Activated T-helper 1 cell treated with anti-CD3 and anti-CD28 coated beads, Interleukin-12 subunit alpha, Interleukin-12 subunit beta, Interleukin-2, Interleukin-4 antibody, amounts not matched to agents 30 ng/mL and 10 ng/mL and 1 ng/mL, durations not matched to agents 14 hours and 24 hours and 36 hours (primary cell): ENCODE data around the gene CIBAR2. TPM values are rescaled to one million over a fixed set of nuclear protein-coding genes. Genes with fewer than 3 reads are reported as not detected.
"Not testable (repeated sequence)": the region's sequence is repeated elsewhere in the genome, so short reads cannot be mapped to it uniquely, and the experiment has no call there.

ENCODE experiments used
- DNase-seq: peaks from one replicate; pipeline ENCODE4 v3.0.0; 2021; ENCODE audit warnings: low spot score
- H3K27ac Mint-ChIP-seq: one replicate; pipeline ENCODE4 v1.8.0; 2021; ENCODE audit warnings: mild to moderate bottlenecking, mixed read lengths
- H3K27me3 Mint-ChIP-seq: one replicate; pipeline ENCODE4 v1.8.0; 2022; ENCODE audit warnings: mild to moderate bottlenecking, moderate library complexity, mixed read lengths; ENCODE audit not compliant: insufficient read depth
- H3K36me3 Mint-ChIP-seq: one replicate; pipeline ENCODE4 v1.8.0; 2021; ENCODE audit warnings: low read depth, mixed read lengths
- H3K4me1 Mint-ChIP-seq: one replicate; pipeline ENCODE4 v1.8.0; 2021; ENCODE audit warnings: low read depth, mixed read lengths
- H3K4me3 Mint-ChIP-seq: one replicate; pipeline ENCODE4 v1.8.0; 2021; ENCODE audit warnings: mild to moderate bottlenecking, moderate library complexity, mixed read lengths
- H3K9me3 Mint-ChIP-seq: one replicate; pipeline ENCODE4 v1.8.0; 2021; ENCODE audit warnings: mixed read lengths
- intact Hi-C: fragments of 100-400 bp; cut with micrococcal nuclease; formaldehyde crosslinking; loops from one replicate; pipeline ENCODE4 v1.15.1; 2024
- total RNA-seq: library from RNA; stranded (reverse); gene quantifications from 2 replicates; pipeline ENCODE4 v1.2.3, GENCODE V29; 2022

CIBAR2 gene
- total RNA-seq, 1 donor from 2014 or later: not detected

- peaks cover 5% of the 10 kb centered on the region for H3K36me3 Mint-ChIP-seq
- H3K27ac Mint-ChIP-seq: no peak overlapping the region
- no peaks in the 10 kb centered on the region for H3K9me3 Mint-ChIP-seq
- H3K4me1 Mint-ChIP-seq: peaks cover under 1% of the 10 kb centered on the region
- H3K4me3 Mint-ChIP-seq: no peak overlapping the region
- DNase-seq: no peak
- intact Hi-C loops: no loop called here
- H3K27me3 Mint-ChIP-seq: no peaks in the 10 kb centered on the region
Measured at GRCh38 chr16:85062845-85063244, 49.4 kb downstream of the CIBAR2 start.

DNA sequence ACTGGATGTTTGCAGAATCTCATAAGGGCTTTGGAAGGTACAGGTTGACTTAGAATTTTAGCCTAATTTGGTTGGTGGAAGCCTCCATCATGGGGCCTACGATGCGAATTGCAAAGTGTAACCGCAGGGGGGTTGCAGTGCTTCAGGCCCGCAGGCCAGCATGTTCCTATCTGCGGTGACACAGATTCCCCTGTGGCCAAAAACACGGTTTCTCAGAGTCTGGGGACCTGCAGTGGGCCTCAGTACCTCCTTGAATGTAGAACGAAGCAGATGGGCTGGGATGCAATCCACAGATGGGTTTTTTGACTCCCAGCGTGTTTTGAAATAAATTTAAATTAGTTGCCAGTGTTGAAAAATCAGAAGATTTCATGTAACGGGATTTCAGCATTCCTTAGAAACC, 49.9 kb downstream of the CIBAR2 start:
- intact Hi-C loops: no loop called here
- peaks cover 5% of the 10 kb centered on the region for H3K4me1 Mint-ChIP-seq
- H3K9me3 Mint-ChIP-seq: no peaks in the 10 kb centered on the region
- peaks cover 5% of the 10 kb centered on the region for H3K36me3 Mint-ChIP-seq
- H3K27ac Mint-ChIP-seq: no peak overlapping the region
- DNase-seq: no peak
- H3K4me3 Mint-ChIP-seq: no peak overlapping the region
- H3K27me3 Mint-ChIP-seq: peaks cover 2% of the 10 kb centered on the region

DNA sequence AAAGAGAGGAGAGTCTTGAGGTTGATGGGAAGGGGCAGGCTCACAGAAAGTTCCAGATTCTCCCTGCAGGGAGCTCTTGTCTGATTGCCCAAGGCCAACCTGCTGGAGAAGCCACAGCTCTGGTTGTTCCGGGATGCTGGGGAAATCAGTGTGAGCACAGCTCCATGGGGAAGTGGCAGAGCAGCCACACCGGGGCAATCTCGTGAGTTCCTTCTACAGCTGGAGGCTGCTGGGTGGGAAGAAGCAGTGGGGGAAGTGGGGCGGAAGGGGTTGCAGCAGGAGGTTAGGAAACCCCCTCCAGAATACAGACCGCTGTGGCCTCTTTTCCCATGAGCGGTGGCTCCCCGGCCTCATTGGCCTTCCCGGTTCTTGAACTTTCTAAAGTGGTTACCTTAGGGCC, 50.7 kb downstream of the CIBAR2 start:
- no peak overlapping the region for H3K27ac Mint-ChIP-seq
- H3K4me3 Mint-ChIP-seq: no peak overlapping the region
- intact Hi-C loops: no loop called here
- peaks cover 5% of the 10 kb centered on the region for H3K36me3 Mint-ChIP-seq
- H3K27me3 Mint-ChIP-seq: peaks cover 4% of the 10 kb centered on the region
- no peaks in the 10 kb centered on the region for H3K9me3 Mint-ChIP-seq
- peaks cover 12% of the 10 kb centered on the region for H3K4me1 Mint-ChIP-seq
- no peak for DNase-seq

DNA sequence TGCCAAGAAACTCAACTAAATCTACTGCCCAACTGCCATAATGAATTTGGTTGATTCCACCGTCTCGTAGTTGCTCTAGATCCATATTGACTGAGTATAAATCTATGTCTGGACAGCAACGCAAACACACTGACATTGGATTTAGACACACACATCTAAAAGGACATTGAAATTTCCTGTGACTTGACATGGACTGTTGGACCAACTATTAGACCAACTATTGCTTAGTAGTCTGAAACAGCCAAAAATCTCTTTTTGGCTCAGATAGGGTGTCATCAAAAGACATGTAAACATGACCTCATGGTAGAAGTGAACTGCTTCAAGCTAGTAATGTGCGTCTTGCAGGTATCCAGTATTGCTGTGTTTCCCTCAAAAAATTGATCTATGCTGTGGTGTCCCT, 53.4 kb downstream of the CIBAR2 start:
- intact Hi-C loops: loop anchor here (5.0 to 10.0 kb wide), 2 partner anchors 496 to 878 kb away; no protein-coding TSS in a partner anchor
- peaks cover 29% of the 10 kb centered on the region for H3K4me1 Mint-ChIP-seq
- H3K36me3 Mint-ChIP-seq: peaks cover 4% of the 10 kb centered on the region
- DNase-seq: no peak
- peaks cover 4% of the 10 kb centered on the region for H3K27me3 Mint-ChIP-seq
- no peak overlapping the region for H3K27ac Mint-ChIP-seq
- no peak overlapping the region for H3K4me3 Mint-ChIP-seq
- H3K9me3 Mint-ChIP-seq: no peaks in the 10 kb centered on the region

DNA sequence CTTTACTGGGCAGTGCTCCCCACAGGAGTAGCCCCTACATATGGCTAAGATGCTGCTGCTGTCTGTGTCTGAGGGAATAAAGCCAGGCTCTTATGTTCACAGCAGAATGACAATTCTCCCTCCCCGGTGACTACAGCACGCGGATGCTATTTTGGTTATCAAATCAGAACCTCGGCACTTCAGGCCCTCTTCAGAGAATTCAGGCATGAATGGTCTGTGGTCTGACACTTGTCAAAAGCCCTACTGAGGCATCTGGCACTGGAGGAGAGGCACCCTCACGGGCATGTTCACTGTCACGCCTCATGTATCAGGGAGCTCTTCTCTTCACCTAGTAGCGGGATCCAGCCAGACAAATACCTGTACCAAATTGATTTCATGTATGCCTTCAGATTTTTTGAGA, 54.3 kb downstream of the CIBAR2 start:
- Mint-ChIP-seq H3K9me3 (no peaks in the 10 kb centered on the region), H3K4me1 (peaks cover 29% of the 10 kb centered on the region)

DNA sequence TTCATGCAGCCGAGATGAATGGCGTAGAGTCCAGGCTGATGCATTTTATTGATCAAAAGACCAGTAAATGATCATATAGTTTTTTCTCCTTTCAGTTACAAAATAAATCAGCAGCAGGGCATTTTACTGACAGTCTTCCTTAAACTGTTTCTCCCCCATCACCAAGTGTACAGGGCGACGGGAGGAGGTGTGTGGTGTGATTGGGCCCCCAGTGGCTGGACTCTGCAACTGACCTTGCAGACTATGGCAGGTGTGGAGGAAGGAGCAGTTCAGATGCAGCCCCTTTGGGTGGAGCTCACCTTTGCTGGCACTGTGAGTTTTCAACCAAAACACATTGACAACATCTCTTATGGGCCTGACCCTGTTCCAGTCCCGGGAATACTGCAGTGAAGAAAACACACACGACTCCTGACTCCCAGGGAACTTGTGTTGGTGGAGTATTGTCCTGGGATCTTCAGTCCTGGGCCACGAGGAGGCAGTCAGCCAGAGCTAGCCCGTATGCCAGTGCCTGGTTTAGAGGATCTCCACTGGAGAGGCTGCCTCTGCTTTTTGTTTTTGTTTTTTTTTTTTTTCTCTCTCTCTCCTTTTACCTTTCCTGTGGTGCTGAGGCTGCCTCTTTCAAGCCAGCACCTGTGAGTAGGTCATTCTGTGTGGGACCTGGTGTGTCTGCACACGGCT, 54.9 kb downstream of the CIBAR2 start:
- DNase-seq: no peak
- H3K27ac Mint-ChIP-seq: peak overlapping the region; percentile 18
- peak overlapping the region; percentile 31 for H3K4me3 Mint-ChIP-seq
- H3K36me3 Mint-ChIP-seq: peaks cover 5% of the 10 kb centered on the region
- no peaks in the 10 kb centered on the region for H3K9me3 Mint-ChIP-seq
- peaks cover 29% of the 10 kb centered on the region for H3K4me1 Mint-ChIP-seq
- intact Hi-C loops: loop anchor here (5.0 to 10.0 kb wide), 2 partner anchors 497 to 880 kb away; no protein-coding TSS in a partner anchor
- H3K27me3 Mint-ChIP-seq: peaks cover 5% of the 10 kb centered on the region

More for the DNA sequence above, 54.3 kb downstream of the CIBAR2 start:
- Mint-ChIP-seq H3K4me3 (peak overlapping the region; percentile 31), H3K27me3 (peaks cover 5% of the 10 kb centered on the region), H3K27ac (no peak overlapping the region), H3K36me3 (peaks cover 4% of the 10 kb centered on the region)
- intact Hi-C loops: loop anchor here (5.0 to 10.0 kb wide), 2 partner anchors 497 to 879 kb away; no protein-coding TSS in a partner anchor
- no peak for DNase-seq

GRCh38 chr16:85056211-85056748, 56.0 kb downstream of the CIBAR2 start:
- peak overlapping the region; percentile 60 for H3K4me3 Mint-ChIP-seq
- peaks cover 10% of the 10 kb centered on the region for H3K27me3 Mint-ChIP-seq
- no peak for DNase-seq
- peaks cover 6% of the 10 kb centered on the region for H3K36me3 Mint-ChIP-seq
- intact Hi-C loops: loop anchor here (5.0 to 10.0 kb wide), 2 partner anchors 499 to 881 kb away; no protein-coding TSS in a partner anchor
- no peaks in the 10 kb centered on the region for H3K9me3 Mint-ChIP-seq
- peak overlapping the region; percentile 84 for H3K27ac Mint-ChIP-seq
- H3K4me1 Mint-ChIP-seq: peaks cover 29% of the 10 kb centered on the region

- peak; percentile 75 for DNase-seq
- intact Hi-C loops: loop anchor here (1.0 to 10.0 kb wide), 6 partner anchors 26 to 882 kb away; partner anchors contain the start of gene ZDHHC7
- Mint-ChIP-seq H3K4me1 (peaks cover 31% of the 10 kb centered on the region), H3K27ac (peak overlapping the region; percentile 84), H3K36me3 (peaks cover 6% of the 10 kb centered on the region), H3K27me3 (peaks cover 10% of the 10 kb centered on the region), H3K4me3 (peak overlapping the region; percentile 60), H3K9me3 (no peaks in the 10 kb centered on the region)
Measured at GRCh38 chr16:85055493-85056210, 56.6 kb downstream of the CIBAR2 start.

DNA sequence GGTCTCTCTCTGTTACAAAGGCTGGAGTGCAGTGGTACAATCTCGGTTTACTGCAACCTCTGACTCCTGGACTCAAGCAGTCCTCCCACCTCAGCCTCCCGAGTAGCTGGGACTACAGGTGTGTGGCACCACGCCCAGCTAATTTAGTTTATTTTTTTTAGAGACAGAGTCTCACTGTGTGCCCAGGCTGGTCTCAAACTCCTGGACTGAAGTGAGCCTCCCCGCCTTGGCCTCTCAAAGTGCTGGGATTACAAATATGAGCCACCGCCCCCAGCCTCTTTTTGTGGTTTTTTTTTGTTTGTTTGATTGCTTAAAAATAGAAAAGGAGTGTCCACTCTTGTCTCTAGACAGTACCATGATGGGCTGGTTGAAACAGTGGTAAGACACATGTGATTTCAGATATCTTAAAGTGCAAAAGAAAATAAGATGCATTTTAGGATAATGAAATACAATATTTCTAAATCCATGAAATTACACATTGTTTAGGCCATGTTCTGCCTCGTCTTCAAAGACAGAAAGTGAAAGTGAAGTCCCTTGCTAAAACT, 57.3 kb downstream of the CIBAR2 start:
- peaks cover 10% of the 10 kb centered on the region for H3K27me3 Mint-ChIP-seq
- H3K4me1 Mint-ChIP-seq: peaks cover 34% of the 10 kb centered on the region
- DNase-seq: no peak
- H3K36me3 Mint-ChIP-seq: peaks cover 6% of the 10 kb centered on the region
- peak overlapping the region; percentile 84 for H3K27ac Mint-ChIP-seq
- peak overlapping the region; percentile 60 for H3K4me3 Mint-ChIP-seq
- H3K9me3 Mint-ChIP-seq: no peaks in the 10 kb centered on the region
- intact Hi-C loops: loop anchor here (1.0 to 10.0 kb wide), 6 partner anchors 26 to 882 kb away; partner anchors contain the start of gene ZDHHC7

DNA sequence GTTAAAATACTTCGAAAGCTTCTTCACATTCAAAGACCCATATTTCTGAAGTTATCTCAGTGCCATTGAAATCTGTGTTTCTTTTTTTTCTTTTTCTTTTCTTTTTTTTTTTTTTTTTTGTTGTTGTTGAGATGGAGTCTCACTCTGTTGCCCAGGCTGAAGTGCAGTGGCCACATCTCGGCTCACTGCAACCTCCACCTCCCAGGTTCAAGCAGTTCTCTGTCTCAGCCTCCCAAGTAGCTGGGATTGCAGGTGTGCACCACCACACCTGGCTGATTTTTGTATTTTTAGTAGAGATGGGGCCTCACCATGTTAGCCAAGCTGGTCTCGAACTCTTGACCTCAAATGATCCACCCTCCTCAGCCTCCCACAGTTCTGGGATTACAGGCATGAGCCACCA, 58.0 kb downstream of the CIBAR2 start:
- H3K4me1 Mint-ChIP-seq: peaks cover 34% of the 10 kb centered on the region
- not testable (repeated sequence) for H3K27me3 Mint-ChIP-seq, H3K4me3 Mint-ChIP-seq, H3K36me3 Mint-ChIP-seq, H3K27ac Mint-ChIP-seq, H3K9me3 Mint-ChIP-seq, DNase-seq
- intact Hi-C loops: loop anchor here (2.0 to 10.0 kb wide), 2 partner anchors 300 to 500 kb away; no protein-coding TSS in a partner anchor

DNA sequence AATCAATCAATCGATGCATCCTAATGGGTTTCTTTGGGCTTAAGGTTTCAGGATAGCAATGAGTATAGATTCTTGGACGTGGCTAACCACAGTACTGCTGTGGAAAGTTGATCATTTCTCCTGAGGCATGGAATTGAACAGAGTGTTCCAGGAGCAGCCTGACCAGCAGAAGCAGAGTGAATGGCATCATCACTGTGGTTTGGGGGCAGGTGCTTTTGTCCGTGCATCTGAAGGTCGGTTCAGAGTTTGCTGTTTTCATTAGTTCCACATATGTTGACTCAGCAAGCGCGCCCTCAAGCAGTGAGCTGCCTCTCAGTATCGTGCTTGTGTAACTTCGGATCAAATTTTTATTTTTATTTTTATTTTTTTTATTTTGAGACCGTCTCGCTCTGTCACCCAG, 59.7 kb downstream of the CIBAR2 start:
- intact Hi-C loops: loop anchor here (10.0 kb wide), 1 partner anchor 502 kb away; no protein-coding TSS in a partner anchor
- no peak for DNase-seq
- peaks cover 8% of the 10 kb centered on the region for H3K36me3 Mint-ChIP-seq

GRCh38 chr16:85051683-85052082, 60.6 kb downstream of the CIBAR2 start:
- Mint-ChIP-seq H3K27me3 (peaks cover 8% of the 10 kb centered on the region), H3K27ac (no peak overlapping the region), H3K4me1 (peaks cover 32% of the 10 kb centered on the region), H3K4me3 (no peak overlapping the region), H3K9me3 (no peaks in the 10 kb centered on the region), H3K36me3 (peaks cover 8% of the 10 kb centered on the region)
- DNase-seq: no peak
- intact Hi-C loops: loop anchor here (10.0 kb wide), 1 partner anchor 503 kb away; no protein-coding TSS in a partner anchor

More for the DNA sequence above, 59.7 kb downstream of the CIBAR2 start:
- Mint-ChIP-seq H3K4me3 (no peak overlapping the region), H3K9me3 (no peaks in the 10 kb centered on the region), H3K27me3 (peaks cover 12% of the 10 kb centered on the region), H3K27ac (no peak overlapping the region), H3K4me1 (peaks cover 31% of the 10 kb centered on the region)
